Uterus (tissue), 4 donors: ENCODE measurements around the gene HSPH1. TPM values are rescaled to one million over a fixed set of nuclear protein-coding genes. Genes with fewer than 3 reads are reported as not detected.
"Not testable (repeated sequence)": the region's sequence is repeated elsewhere in the genome, so short reads cannot be mapped to it uniquely, and the experiment has no call there.

Experiments used
- DNase-seq, 2 donors: peaks; one replicate each; pipeline ENCODE4 v3.0.0-alpha.2; 2019 to 2020
- H3K27ac ChIP-seq, 2 donors: fragments of 200-600 bp; sonication (generic); 1 replicate in 1 of 2; 2 replicates in 1 of 2; pipeline ENCODE4 v1.5.1; 2016 to 2018
- H3K27me3 ChIP-seq, 2 donors: fragments of 200-600 bp; sonication (generic); one replicate each; pipeline ENCODE4 v1.5.1; 2018 to 2019; ENCODE audit warnings: control low read depth in 1 of 2
- H3K36me3 ChIP-seq, 2 donors: fragments of 200-600 bp; sonication (generic); one replicate each; pipeline ENCODE4 v1.5.1; 2019; ENCODE audit warnings: control low read depth in 1 of 2
- H3K4me1 ChIP-seq, 2 donors: fragments of 200-600 bp; sonication (generic); one replicate each; pipeline ENCODE4 v1.5.1; 2018 to 2019; ENCODE audit warnings: control low read depth in 1 of 2
- H3K4me3 ChIP-seq, 2 donors: fragments of 200-600 bp; sonication (generic); 1 replicate in 1 of 2; 2 replicates in 1 of 2; pipeline ENCODE4 v1.5.1; 2018 to 2019; ENCODE audit warnings: mild to moderate bottlenecking in 1 of 2
- H3K9me3 ChIP-seq, 2 donors: fragments of 200-600 bp; sonication (generic); one replicate each; pipeline ENCODE4 v1.5.1; 2019; ENCODE audit warnings: control low read depth in 1 of 2
- CTCF ChIP-seq, 4 experiments: fragments of 200-600 bp in 2 of 4; fragments of 450-650 bp in 2 of 4; sonication (generic) in 2 of 4; IDR thresholded peaks; one replicate each; pipeline ENCODE4 v1.5.1; 2016 to 2019; ENCODE audit warnings: antibody characterized with exemption in 4 of 4, mild to moderate bottlenecking in 2 of 4, moderate library complexity in 1 of 4
- POLR2A ChIP-seq, 2 donors: fragments of 450-650 bp; IDR thresholded peaks; one replicate each; pipeline ENCODE4 v1.6.1; 2016; ENCODE audit warnings: antibody characterized with exemption in 2 of 2, mild to moderate bottlenecking in 1 of 2, moderate library complexity in 1 of 2
- intact Hi-C: fragments of 100-400 bp; cut with DNase I; formaldehyde crosslinking; loops from one replicate; pipeline ENCODE4 v1.15.1; 2023; ENCODE audit warnings: low total_unique reads
- total RNA-seq, 4 donors: library from RNA; depleted of rRNA in 3 of 4; stranded (reverse); fragments of >200 nt in 3 of 4; gene quantifications; one replicate each; pipeline versions ENCODE4 v1.1.0 to v1.2.4, GENCODE V29; 2014 to 2023
- donor health status: DM: yes; HTN: yes; CAD: no.

Gene HSPH1
- total RNA-seq, 4 donors from 2014 or later: 11.3 to 74.7 (median 46.2) TPM

- DNase-seq: no peak
- no peaks in the 10 kb centered on the region for H3K9me3 ChIP-seq
- no peaks in the 10 kb centered on the region for H3K4me1 ChIP-seq
- no peaks in the 10 kb centered on the region for H3K27me3 ChIP-seq
- no peaks in the 10 kb centered on the region for H3K36me3 ChIP-seq
- H3K27ac ChIP-seq: no peak overlapping the region
- no peak for TF ChIP-seq POLR2A (IDR thresholded peaks at IDR 0.05)
- no peak for TF ChIP-seq CTCF (IDR thresholded peaks at IDR 0.05)
- intact Hi-C loops: no loop called here
- no peak overlapping the region for H3K4me3 ChIP-seq
These were observed 56.5 kb downstream of the HSPH1 start for GRCh38 chr13:31105020-31105795.

DNA sequence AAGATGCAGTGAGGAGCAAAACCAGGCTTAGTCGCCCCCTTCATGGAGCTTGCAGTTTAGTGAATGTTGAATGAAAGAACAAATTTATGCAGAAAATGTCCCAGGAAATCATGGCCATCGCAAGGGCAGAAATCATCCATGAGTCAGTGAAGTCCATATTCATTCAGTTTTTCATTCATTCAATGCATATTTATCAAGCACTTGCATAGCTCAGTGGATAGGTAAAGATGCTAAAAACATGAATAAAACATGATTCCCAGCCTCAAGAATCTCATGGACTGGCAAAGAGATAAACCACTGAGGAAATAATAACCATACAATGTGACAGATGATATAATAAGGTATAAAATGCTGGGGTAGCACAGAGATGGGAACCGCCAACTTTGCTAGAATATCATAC, 58.8 kb downstream of the HSPH1 start:
- no peaks in the 10 kb centered on the region for H3K4me1 ChIP-seq
- no peak overlapping the region for H3K27ac ChIP-seq
- DNase-seq: no peak
- no peaks in the 10 kb centered on the region for H3K9me3 ChIP-seq
- H3K27me3 ChIP-seq: no peaks in the 10 kb centered on the region
- TF ChIP-seq POLR2A (IDR thresholded peaks at IDR 0.05) (no peak), CTCF (IDR thresholded peaks at IDR 0.05) (no peak)
- H3K4me3 ChIP-seq: no peak overlapping the region
- H3K36me3 ChIP-seq: no peaks in the 10 kb centered on the region
- intact Hi-C loops: no loop called here

- DNase-seq: no peak
- intact Hi-C loops: no loop called here
These were observed 60.1 kb downstream of the HSPH1 start for GRCh38 chr13:31101472-31102170.

DNA sequence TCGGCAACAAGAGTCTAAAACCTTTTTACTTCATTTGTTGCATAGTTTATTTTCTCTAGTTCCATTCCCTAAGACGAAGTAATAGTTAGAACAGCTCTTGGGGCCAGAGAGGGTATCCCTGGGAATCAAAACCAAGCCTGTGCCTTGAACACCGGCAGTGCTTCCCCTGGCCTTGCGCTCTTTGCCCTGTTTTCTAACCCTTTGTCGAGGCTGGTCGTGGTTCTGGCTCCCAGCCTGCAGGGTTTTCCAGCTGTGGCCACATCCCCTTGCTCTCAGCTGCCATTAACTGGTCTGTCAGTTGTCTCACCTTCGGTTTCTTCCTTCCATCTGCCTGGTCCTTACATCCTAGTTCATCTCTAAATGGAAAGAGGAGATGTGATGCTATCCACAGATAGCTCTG, 61.0 kb downstream of the HSPH1 start:
- TF ChIP-seq POLR2A (IDR thresholded peaks at IDR 0.05): no peak
- TF ChIP-seq CTCF (IDR thresholded peaks at IDR 0.05): no peak

More at GRCh38 chr13:31101472-31102170, 60.1 kb downstream of the HSPH1 start:
- TF ChIP-seq CTCF (IDR thresholded peaks at IDR 0.05) (no peak), POLR2A (IDR thresholded peaks at IDR 0.05) (no peak)
- Histone ChIP-seq H3K4me3 (no peak overlapping the region), H3K27ac (no peak overlapping the region), H3K27me3 (no peaks in the 10 kb centered on the region), H3K9me3 (no peaks in the 10 kb centered on the region), H3K4me1 (no peaks in the 10 kb centered on the region), H3K36me3 (no peaks in the 10 kb centered on the region)

GRCh38 chr13:31097911-31098434, 63.7 kb downstream of the HSPH1 start:
- H3K4me3 ChIP-seq, H3K27me3 ChIP-seq, intact Hi-C loops, DNase-seq, H3K27ac ChIP-seq, H3K4me1 ChIP-seq, H3K9me3 ChIP-seq, H3K36me3 ChIP-seq: not testable (repeated sequence)

More for the DNA sequence above, 61.0 kb downstream of the HSPH1 start:
- Histone ChIP-seq H3K27me3 (no peaks in the 10 kb centered on the region), H3K4me1 (no peaks in the 10 kb centered on the region), H3K9me3 (no peaks in the 10 kb centered on the region), H3K36me3 (no peaks in the 10 kb centered on the region), H3K27ac (no peak overlapping the region), H3K4me3 (no peak overlapping the region)
- intact Hi-C loops: no loop called here
- DNase-seq: no peak
